Right lobe of liver (tissue), 4 donors: ENCODE data around the gene RASGRP4.

Source experiments
- POLR2A ChIP-seq: fragments of 450-650 bp; IDR thresholded peaks from one replicate; pipeline ENCODE4 v1.6.1; 2017; ENCODE audit warnings: antibody characterized with exemption, mild to moderate bottlenecking
- TF ChIP-seq, protein P1 (sequence below), 4 donors: fragments of 200-600 bp in 3 of 4; fragments of 450-650 bp in 1 of 4; IDR thresholded peaks; one replicate each; pipeline versions ENCODE4 v1.5.1 to v1.8.0; 2016 to 2022; ENCODE audit warnings: antibody characterized with exemption in 4 of 4, mild to moderate bottlenecking in 2 of 4
- donor health status: DM: no; HTN: no; CAD: no.
- donor health status: DM: no; HTN: no; CAD: no.
- donor health status: DM: no; HTN: yes; CAD: no.

DNA sequence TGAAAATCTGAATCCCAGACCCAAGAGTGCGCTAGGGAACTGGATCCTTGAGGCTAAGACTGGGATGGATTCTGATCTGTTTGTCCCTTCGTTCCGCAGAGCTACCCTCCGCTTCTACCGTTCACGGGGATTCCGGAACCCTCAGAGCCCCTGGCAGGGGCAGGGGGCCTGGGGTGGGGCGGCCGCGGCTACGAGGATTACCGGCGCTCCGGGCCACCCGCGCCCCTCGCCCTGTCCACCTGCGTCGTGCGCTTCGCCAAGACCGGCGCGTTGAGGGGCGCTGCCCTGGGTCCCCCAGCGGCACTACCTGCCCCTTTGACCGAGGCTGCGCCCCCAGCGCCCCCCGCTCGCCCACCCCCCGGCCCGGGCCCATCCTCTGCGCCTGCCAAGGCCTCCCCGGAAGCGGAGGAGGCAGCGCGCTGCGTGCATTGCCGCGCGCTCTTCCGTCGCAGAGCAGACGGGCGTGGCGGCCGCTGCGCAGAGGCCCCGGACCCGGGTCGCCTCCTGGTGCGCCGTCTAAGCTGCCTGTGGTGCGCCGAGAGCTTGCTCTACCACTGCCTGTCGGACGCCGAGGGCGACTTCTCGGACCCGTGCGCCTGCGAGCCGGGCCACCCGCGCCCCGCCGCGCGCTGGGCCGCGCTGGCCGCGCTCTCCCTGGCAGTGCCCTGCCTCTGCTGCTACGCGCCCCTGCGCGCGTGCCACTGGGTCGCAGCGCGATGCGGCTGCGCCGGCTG, 30.5 kb downstream of the RASGRP4 start:
- TF ChIP-seq, protein P1, sequence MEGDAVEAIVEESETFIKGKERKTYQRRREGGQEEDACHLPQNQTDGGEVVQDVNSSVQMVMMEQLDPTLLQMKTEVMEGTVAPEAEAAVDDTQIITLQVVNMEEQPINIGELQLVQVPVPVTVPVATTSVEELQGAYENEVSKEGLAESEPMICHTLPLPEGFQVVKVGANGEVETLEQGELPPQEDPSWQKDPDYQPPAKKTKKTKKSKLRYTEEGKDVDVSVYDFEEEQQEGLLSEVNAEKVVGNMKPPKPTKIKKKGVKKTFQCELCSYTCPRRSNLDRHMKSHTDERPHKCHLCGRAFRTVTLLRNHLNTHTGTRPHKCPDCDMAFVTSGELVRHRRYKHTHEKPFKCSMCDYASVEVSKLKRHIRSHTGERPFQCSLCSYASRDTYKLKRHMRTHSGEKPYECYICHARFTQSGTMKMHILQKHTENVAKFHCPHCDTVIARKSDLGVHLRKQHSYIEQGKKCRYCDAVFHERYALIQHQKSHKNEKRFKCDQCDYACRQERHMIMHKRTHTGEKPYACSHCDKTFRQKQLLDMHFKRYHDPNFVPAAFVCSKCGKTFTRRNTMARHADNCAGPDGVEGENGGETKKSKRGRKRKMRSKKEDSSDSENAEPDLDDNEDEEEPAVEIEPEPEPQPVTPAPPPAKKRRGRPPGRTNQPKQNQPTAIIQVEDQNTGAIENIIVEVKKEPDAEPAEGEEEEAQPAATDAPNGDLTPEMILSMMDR (IDR thresholded peaks at IDR 0.05): no peak
- TF ChIP-seq POLR2A: no peak
